Natural killer cell treated with Interleukin-12 subunit alpha and Interleukin-12 subunit beta and Interleukin-15 and Interleukin-18, amount 100 ng/mL, for 72 hours (primary cell): ENCODE data around the gene CFAP54. TPM values are rescaled to one million over a fixed set of nuclear protein-coding genes. Genes with fewer than 3 reads are reported as not detected.
A peak's percentile ranks its signal among the peaks of the same experiment; 100 is the strongest.

Source experiments
- ATAC-seq, 2 donors: fragments of 150-1000 bp; cut with Tn5 transposase in 1 of 2; sonication (Bioruptor Pico), chemical (Tn5 transposase) in 1 of 2; 2 replicates each; pipeline ENCODE4 v1.10.0; 2021
- DNase-seq: peaks from one replicate; pipeline ENCODE4 v3.0.0; 2022; ENCODE audit warnings: low spot score
- H3K27ac Mint-ChIP-seq, 2 donors: 1 replicate in 1 of 2; 2 replicates in 1 of 2; pipeline ENCODE4 v1.8.0; 2022; ENCODE audit warnings: mixed read lengths in 2 of 2, mild to moderate bottlenecking in 1 of 2, moderate library complexity in 1 of 2
- H3K27me3 Mint-ChIP-seq, 2 donors: 1 replicate in 1 of 2; 2 replicates in 1 of 2; pipeline ENCODE4 v1.8.0; 2022; ENCODE audit warnings: mixed read lengths in 2 of 2
- H3K36me3 Mint-ChIP-seq: one replicate; pipeline ENCODE4 v1.8.0; 2022; ENCODE audit warnings: mixed read lengths
- H3K4me1 Mint-ChIP-seq, 2 donors: 1 replicate in 1 of 2; 2 replicates in 1 of 2; pipeline ENCODE4 v1.8.0; 2022; ENCODE audit warnings: low read depth in 2 of 2, mixed read lengths in 2 of 2, mild to moderate bottlenecking in 1 of 2
- H3K4me3 Mint-ChIP-seq: one replicate; pipeline ENCODE4 v1.8.0; 2022; ENCODE audit warnings: mixed read lengths
- H3K9me3 Mint-ChIP-seq: 2 replicates; pipeline ENCODE4 v1.8.0; 2022; ENCODE audit warnings: mixed read lengths
- total RNA-seq, 2 donors: library from RNA; stranded (reverse); gene quantifications; one replicate each; pipeline ENCODE4 v1.2.3, GENCODE V29; 2022

CFAP54 gene
- total RNA-seq, 2 donors from 2014 or later, result 0.14 to 0.50 TPM

GRCh38 chr12:96780330-96780729 is 291.0 kb downstream of the CFAP54 start:
- Mint-ChIP-seq H3K27ac (no peak overlapping the region), H3K4me1 (no peaks in the 10 kb centered on the region), H3K9me3 (no peaks in the 10 kb centered on the region), H3K36me3 (no peaks in the 10 kb centered on the region), H3K4me3 (no peak overlapping the region), H3K27me3 (no peaks in the 10 kb centered on the region)
- ATAC-seq (no peak), DNase-seq (no peak)

- Mint-ChIP-seq H3K9me3 (no peaks in the 10 kb centered on the region), H3K4me3 (no peak overlapping the region), H3K27ac (no peak overlapping the region), H3K4me1 (no peaks in the 10 kb centered on the region), H3K27me3 (peaks cover 0 to 5% of the 10 kb centered on the region in 2 donors), H3K36me3 (no peaks in the 10 kb centered on the region)
- ATAC-seq (no peak), DNase-seq (no peak)
Observed at GRCh38 chr12:96786791-96787190, 297.4 kb downstream of the CFAP54 start.

- H3K27ac Mint-ChIP-seq, result no peak overlapping the region
- DNase-seq (no peak), ATAC-seq (no peak)
- H3K27me3 Mint-ChIP-seq, result peaks cover 0 to 10% of the 10 kb centered on the region in 2 donors
- peaks cover 18% of the 10 kb centered on the region for H3K36me3 Mint-ChIP-seq
- H3K4me1 Mint-ChIP-seq, result no peaks in the 10 kb centered on the region
- no peak overlapping the region for H3K4me3 Mint-ChIP-seq
- H3K9me3 Mint-ChIP-seq, result peaks cover 7% of the 10 kb centered on the region
Observed at GRCh38 chr12:96803969-96804368, 314.6 kb downstream of the CFAP54 start.

GRCh38 chr12:96806272-96806671 is 316.9 kb downstream of the CFAP54 start:
- peaks cover 8% of the 10 kb centered on the region for H3K9me3 Mint-ChIP-seq
- no peak overlapping the region for H3K27ac Mint-ChIP-seq
- H3K4me1 Mint-ChIP-seq, result no peaks in the 10 kb centered on the region
- peaks cover 18% of the 10 kb centered on the region for H3K36me3 Mint-ChIP-seq
- H3K4me3 Mint-ChIP-seq, result no peak overlapping the region
- H3K27me3 Mint-ChIP-seq, result peaks cover 0 to 10% of the 10 kb centered on the region in 2 donors
- DNase-seq (no peak), ATAC-seq (no peak)

DNA sequence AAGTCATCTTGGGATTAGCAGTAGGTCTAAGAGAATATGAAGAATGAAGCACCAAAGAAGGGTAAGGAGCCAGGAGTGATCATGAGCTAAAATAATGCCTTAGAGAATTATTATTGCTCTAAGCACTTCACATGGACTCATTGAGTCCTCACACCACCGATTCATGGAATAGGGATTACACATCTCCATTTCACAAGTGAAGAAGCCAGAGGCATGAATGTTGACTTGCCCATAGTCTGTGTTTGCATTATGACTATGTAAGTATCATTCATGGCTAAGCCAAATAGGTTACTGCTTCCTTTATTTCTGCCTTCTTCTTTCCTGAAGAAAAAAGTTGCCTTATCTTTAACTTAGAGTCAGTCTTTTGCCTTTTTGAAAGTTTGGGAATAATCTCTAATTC is 318.4 kb downstream of the CFAP54 start:
- H3K27me3 Mint-ChIP-seq, result peaks cover 0 to 15% of the 10 kb centered on the region in 2 donors
- no peaks in the 10 kb centered on the region for H3K4me1 Mint-ChIP-seq
- peaks cover 18% of the 10 kb centered on the region for H3K36me3 Mint-ChIP-seq

DNA sequence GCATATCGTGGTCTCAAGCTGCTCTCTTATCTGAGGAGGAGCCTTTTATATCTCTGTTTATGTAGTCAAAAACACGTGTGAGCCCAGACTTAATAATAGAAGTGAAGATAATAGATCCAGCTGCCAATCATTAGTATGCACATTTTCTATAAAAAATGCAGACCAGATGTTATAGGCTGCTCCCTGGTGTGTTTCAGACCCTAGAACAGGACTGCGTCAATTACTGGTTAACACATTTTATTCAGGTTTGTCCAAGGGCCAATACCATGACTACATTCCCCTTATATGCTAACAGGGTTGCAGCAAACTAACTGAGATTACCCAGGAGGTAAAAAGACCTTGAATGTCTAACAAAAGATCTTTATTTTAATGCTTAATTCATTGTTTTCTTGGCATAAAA is 319.2 kb downstream of the CFAP54 start:
- Mint-ChIP-seq H3K4me3 (no peak overlapping the region), H3K27me3 (peaks cover 0 to 20% of the 10 kb centered on the region in 2 donors), H3K9me3 (peaks cover 3% of the 10 kb centered on the region), H3K36me3 (peaks cover 14% of the 10 kb centered on the region), H3K4me1 (no peaks in the 10 kb centered on the region), H3K27ac (no peak overlapping the region)
- DNase-seq (no peak), ATAC-seq (no peak)

More for the DNA sequence above, 318.4 kb downstream of the CFAP54 start:
- H3K4me3 Mint-ChIP-seq, result no peak overlapping the region
- H3K9me3 Mint-ChIP-seq, result peaks cover 8% of the 10 kb centered on the region
- no peak overlapping the region for H3K27ac Mint-ChIP-seq
- ATAC-seq, result no peak
- no peak for DNase-seq

GRCh38 chr12:96809522-96809921 is 320.1 kb downstream of the CFAP54 start:
- Mint-ChIP-seq H3K27ac (no peak overlapping the region), H3K4me1 (no peaks in the 10 kb centered on the region), H3K27me3 (peaks cover 0 to 20% of the 10 kb centered on the region in 2 donors), H3K4me3 (no peak overlapping the region), H3K9me3 (peaks cover 3% of the 10 kb centered on the region), H3K36me3 (peaks cover 8% of the 10 kb centered on the region)
- ATAC-seq (no peak), DNase-seq (no peak)

DNA sequence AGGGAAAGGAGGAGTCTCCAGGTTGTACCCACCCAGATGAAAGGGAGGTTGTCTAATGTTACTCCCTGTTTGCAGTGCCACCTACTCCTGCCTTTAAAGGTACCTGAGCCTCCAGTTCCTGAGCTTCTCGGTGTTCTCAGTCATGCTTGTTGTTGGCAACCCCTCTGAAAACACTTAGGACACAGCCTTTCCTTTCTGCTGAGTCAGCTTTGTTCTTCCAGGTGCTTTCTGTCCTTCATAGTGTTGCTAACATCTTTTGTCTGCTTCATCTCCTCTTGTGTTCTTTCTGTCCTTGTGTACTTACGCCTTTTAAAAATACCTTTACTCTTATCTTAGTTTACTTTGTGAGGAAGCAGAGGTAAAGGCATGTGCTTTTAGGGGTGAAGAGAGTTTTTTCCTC is 320.7 kb downstream of the CFAP54 start:
- Mint-ChIP-seq H3K4me3 (no peak overlapping the region), H3K27ac (no peak overlapping the region), H3K9me3 (peaks cover 3% of the 10 kb centered on the region), H3K27me3 (peaks cover 0 to 20% of the 10 kb centered on the region in 2 donors), H3K4me1 (no peaks in the 10 kb centered on the region), H3K36me3 (peaks cover 2% of the 10 kb centered on the region)
- DNase-seq, result no peak
- ATAC-seq, result no peak

DNA sequence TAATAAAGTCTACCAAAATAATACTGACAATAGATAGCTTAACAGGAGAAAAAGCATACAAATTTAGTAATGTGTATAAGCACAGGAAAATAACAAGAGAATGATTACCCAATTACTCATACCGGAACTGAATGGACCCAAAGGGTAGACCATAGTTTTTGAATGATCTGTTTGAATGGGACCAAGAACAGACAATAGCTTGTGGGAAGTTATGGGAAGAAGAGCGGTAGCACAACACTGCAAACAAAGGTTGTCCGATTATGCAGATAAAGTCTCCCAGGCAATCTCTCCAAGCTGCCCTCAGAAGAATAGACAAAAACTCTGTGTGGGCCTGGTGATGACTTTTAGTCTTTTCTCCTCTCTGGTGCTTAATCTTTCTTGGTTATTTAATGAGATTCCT is 321.1 kb downstream of the CFAP54 start:
- ATAC-seq (no peak), DNase-seq (no peak)
- no peak overlapping the region for H3K4me3 Mint-ChIP-seq
- no peaks in the 10 kb centered on the region for H3K4me1 Mint-ChIP-seq
- H3K27ac Mint-ChIP-seq, result no peak overlapping the region
- H3K27me3 Mint-ChIP-seq, result peaks cover 0 to 21% of the 10 kb centered on the region in 2 donors
- H3K36me3 Mint-ChIP-seq, result no peaks in the 10 kb centered on the region
- H3K9me3 Mint-ChIP-seq, result peaks cover 3% of the 10 kb centered on the region

DNA sequence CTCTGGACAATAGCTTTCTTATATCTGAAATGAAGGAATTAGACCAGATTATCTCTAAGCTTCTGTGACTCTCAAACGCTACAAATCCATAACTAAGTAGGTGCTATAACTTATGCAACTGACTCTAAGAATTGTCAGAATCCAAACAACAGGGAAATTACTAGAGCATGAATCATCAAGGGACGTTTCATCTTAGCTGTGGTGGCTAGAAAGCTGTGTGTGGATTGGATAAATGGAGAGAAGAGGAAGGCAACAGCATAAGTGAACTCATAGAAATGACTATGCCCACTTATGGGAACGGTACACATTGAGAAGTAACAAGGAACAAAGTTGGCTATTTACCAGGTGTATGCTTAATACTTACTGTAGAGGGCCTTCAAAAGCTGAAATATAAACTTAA is 321.7 kb downstream of the CFAP54 start:
- DNase-seq (no peak), ATAC-seq (no peak)
- Mint-ChIP-seq H3K4me3 (no peak overlapping the region), H3K9me3 (peaks cover 3% of the 10 kb centered on the region), H3K27ac (no peak overlapping the region), H3K36me3 (no peaks in the 10 kb centered on the region), H3K27me3 (peaks cover 0 to 27% of the 10 kb centered on the region in 2 donors), H3K4me1 (no peaks in the 10 kb centered on the region)

- Mint-ChIP-seq H3K4me3 (no peak overlapping the region), H3K27ac (no peak overlapping the region), H3K9me3 (peaks cover 3% of the 10 kb centered on the region), H3K36me3 (no peaks in the 10 kb centered on the region), H3K4me1 (no peaks in the 10 kb centered on the region), H3K27me3 (peaks cover 0 to 35% of the 10 kb centered on the region in 2 donors)
- DNase-seq (no peak), ATAC-seq (no peak)
Observed at GRCh38 chr12:96812153-96812552, 322.8 kb downstream of the CFAP54 start.

DNA sequence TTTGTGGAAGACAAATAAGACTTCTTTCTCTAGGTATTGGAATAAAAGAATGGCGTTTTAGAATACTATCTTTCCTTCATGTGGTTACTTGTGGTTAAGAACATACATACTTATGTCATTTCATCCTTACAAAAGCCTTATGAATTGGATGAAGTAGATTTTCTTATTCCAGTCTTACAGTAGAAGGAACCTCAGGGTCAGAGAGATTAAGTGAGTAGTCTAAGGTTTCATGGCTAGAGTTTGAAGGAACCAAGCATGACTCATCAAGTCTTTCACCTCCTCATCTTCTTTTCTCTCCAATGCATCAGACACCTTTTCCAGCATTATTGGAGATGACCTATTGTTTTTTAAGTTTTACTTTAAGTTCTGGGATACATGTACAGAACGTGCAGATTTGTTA is 324.8 kb downstream of the CFAP54 start:
- H3K27me3 Mint-ChIP-seq, result peaks cover 0 to 32% of the 10 kb centered on the region in 2 donors
- H3K4me3 Mint-ChIP-seq, result no peak overlapping the region
- no peaks in the 10 kb centered on the region for H3K9me3 Mint-ChIP-seq
- DNase-seq (no peak), ATAC-seq (no peak)
- H3K4me1 Mint-ChIP-seq, result no peaks in the 10 kb centered on the region
- no peak overlapping the region for H3K27ac Mint-ChIP-seq
- H3K36me3 Mint-ChIP-seq, result no peaks in the 10 kb centered on the region

DNA sequence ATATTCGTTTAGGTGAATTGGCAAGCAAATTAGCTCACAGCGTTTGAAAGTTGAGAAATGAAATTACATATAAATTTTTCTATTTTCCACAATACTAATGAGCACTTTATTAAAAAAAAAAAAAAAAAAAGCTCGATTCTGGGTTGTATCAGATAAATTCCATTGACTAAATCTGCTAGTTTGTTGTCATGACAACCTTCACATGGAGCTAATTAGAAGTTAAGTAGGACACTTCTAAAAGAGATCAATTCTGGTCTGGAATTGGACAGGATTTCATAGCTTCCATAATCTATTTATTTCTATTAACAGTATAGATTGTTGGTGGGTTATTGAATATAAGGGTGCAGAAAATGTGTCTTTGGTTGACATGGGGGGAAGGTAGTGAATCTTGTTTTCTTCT is 332.2 kb downstream of the CFAP54 start:
- Mint-ChIP-seq H3K9me3 (no peaks in the 10 kb centered on the region), H3K4me1 (no peaks in the 10 kb centered on the region), H3K27ac (no peak overlapping the region), H3K4me3 (no peak overlapping the region), H3K27me3 (peaks cover 0 to 16% of the 10 kb centered on the region in 2 donors), H3K36me3 (no peaks in the 10 kb centered on the region)
- ATAC-seq (no peak), DNase-seq (no peak)

DNA sequence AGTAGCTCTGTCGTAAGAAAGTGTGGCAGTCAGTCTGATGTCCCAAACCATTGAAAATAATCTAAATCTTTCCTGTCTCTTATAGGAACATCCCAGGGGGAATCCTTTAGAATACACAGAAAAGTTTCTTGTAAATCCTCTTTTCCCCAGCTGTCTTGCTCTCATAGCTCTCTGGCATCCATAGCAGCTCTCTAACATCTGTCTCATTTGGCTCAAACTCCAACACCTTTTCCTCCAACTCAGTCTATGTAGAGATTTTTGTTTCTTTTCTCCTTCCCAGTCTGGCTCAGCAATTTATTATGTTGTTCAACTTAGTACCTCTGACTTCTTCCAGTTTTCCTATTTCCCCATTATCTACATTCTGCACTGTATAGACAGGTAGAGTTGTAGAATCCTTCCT is 333.3 kb downstream of the CFAP54 start:
- Mint-ChIP-seq H3K36me3 (no peaks in the 10 kb centered on the region), H3K27ac (no peak overlapping the region), H3K27me3 (peaks cover 0 to 10% of the 10 kb centered on the region in 2 donors), H3K4me3 (no peak overlapping the region), H3K4me1 (no peaks in the 10 kb centered on the region), H3K9me3 (no peaks in the 10 kb centered on the region)
- ATAC-seq, result peak in 1 of 2 donors; percentile 28
- no peak for DNase-seq

- no peak overlapping the region for H3K27ac Mint-ChIP-seq
- no peaks in the 10 kb centered on the region for H3K4me1 Mint-ChIP-seq
- no peaks in the 10 kb centered on the region for H3K9me3 Mint-ChIP-seq
- no peaks in the 10 kb centered on the region for H3K36me3 Mint-ChIP-seq
- peaks cover 0 to 8% of the 10 kb centered on the region in 2 donors for H3K27me3 Mint-ChIP-seq
- no peak overlapping the region for H3K4me3 Mint-ChIP-seq
- no peak for DNase-seq
- ATAC-seq, result peak; percentile 33 to 53
Observed at GRCh38 chr12:96824074-96824837, 334.9 kb downstream of the CFAP54 start.
